Neutrophil (primary cell): ENCODE data around the gene EBPL.
A peak's percentile ranks its signal among the peaks of the same experiment; 100 is the strongest.

Experiments used
- H3K27ac ChIP-seq: fragments of 200-600 bp; sonication (generic); 2 replicates; pipeline ENCODE4 v1.5.1; 2016; ENCODE audit warnings: mild to moderate bottlenecking, moderate library complexity
- H3K27me3 ChIP-seq: fragments of 200-600 bp; sonication (generic); 2 replicates; pipeline ENCODE4 v1.6.0; 2016; ENCODE audit warnings: mild to moderate bottlenecking
- H3K36me3 ChIP-seq: fragments of 200-600 bp; sonication (generic); 2 replicates; pipeline ENCODE4 v1.5.1; 2017
- H3K4me1 ChIP-seq, 2 experiments: fragments of 200-600 bp in 1 of 2; sonication (generic) in 1 of 2; 1 replicate in 1 of 2; 2 replicates in 1 of 2; pipeline versions ENCODE4 v1.5.1 to v1.6.1; 2013 to 2016; ENCODE audit warnings: low read depth in 1 of 2, low read length in 1 of 2, mild to moderate bottlenecking in 1 of 2, moderate library complexity in 1 of 2; ENCODE audit not compliant: control insufficient read depth in 1 of 2, insufficient read depth in 1 of 2
- H3K4me3 ChIP-seq, 2 experiments: fragments of 200-600 bp in 1 of 2; sonication (generic) in 1 of 2; 1 replicate in 1 of 2; 2 replicates in 1 of 2; pipeline ENCODE4 v1.5.1; 2013 to 2016; ENCODE audit warnings: low read depth in 1 of 2, low read length in 1 of 2, mild to moderate bottlenecking in 1 of 2, moderate library complexity in 1 of 2
- H3K9me3 ChIP-seq: fragments of 200-600 bp; sonication (generic); 2 replicates; pipeline ENCODE4 v1.5.1; 2016
- CTCF ChIP-seq: fragments of 200-600 bp; sonication (generic); IDR thresholded peaks from 2 replicates; pipeline ENCODE4 v1.5.1; 2016; ENCODE audit warnings: antibody characterized with exemption

Gene EBPL

GRCh38 chr13:49649244-49649962, 41.9 kb downstream of the EBPL start:
- no peak overlapping the region for H3K4me3 ChIP-seq
- H3K4me1 ChIP-seq, result peaks cover 12 to 18% of the 10 kb centered on the region in 2 experiments
- no peak overlapping the region for H3K27ac ChIP-seq

GRCh38 chr13:49646688-49647087, 44.6 kb downstream of the EBPL start:
- Histone ChIP-seq H3K9me3 (no peaks in the 10 kb centered on the region), H3K4me3 (no peak overlapping the region), H3K27me3 (no peaks in the 10 kb centered on the region), H3K36me3 (no peaks in the 10 kb centered on the region), H3K27ac (no peak overlapping the region), H3K4me1 (peaks cover 39 to 42% of the 10 kb centered on the region in 2 experiments)
- TF ChIP-seq CTCF, result no peak

More at GRCh38 chr13:49649244-49649962, 41.9 kb downstream of the EBPL start:
- H3K36me3 ChIP-seq, result no peaks in the 10 kb centered on the region
- H3K9me3 ChIP-seq, result no peaks in the 10 kb centered on the region
- no peaks in the 10 kb centered on the region for H3K27me3 ChIP-seq
- TF ChIP-seq CTCF, result no peak

GRCh38 chr13:49645451-49645850, 45.8 kb downstream of the EBPL start:
- H3K36me3 ChIP-seq, result peaks cover 10% of the 10 kb centered on the region
- peak overlapping the region; percentile 93 for H3K27ac ChIP-seq
- no peak overlapping the region for H3K4me3 ChIP-seq
- no peaks in the 10 kb centered on the region for H3K9me3 ChIP-seq
- H3K27me3 ChIP-seq, result no peaks in the 10 kb centered on the region
- H3K4me1 ChIP-seq, result peaks cover 51 to 54% of the 10 kb centered on the region in 2 experiments
- TF ChIP-seq CTCF, result no peak

GRCh38 chr13:49643035-49643646, 48.1 kb downstream of the EBPL start:
- Histone ChIP-seq H3K27ac (peak overlapping the region; percentile 93), H3K4me1 (peaks cover 67 to 71% of the 10 kb centered on the region in 2 experiments), H3K27me3 (no peaks in the 10 kb centered on the region), H3K9me3 (no peaks in the 10 kb centered on the region), H3K36me3 (peaks cover 19% of the 10 kb centered on the region), H3K4me3 (peak overlapping the region; percentile 58 to 61)
- no peak for TF ChIP-seq CTCF

- H3K4me1 ChIP-seq, result peaks cover 73 to 76% of the 10 kb centered on the region in 2 experiments
- peaks cover 25% of the 10 kb centered on the region for H3K36me3 ChIP-seq
- H3K27me3 ChIP-seq, result no peaks in the 10 kb centered on the region
- peak overlapping the region; percentile 58 to 61 for H3K4me3 ChIP-seq
- no peaks in the 10 kb centered on the region for H3K9me3 ChIP-seq
- peak overlapping the region; percentile 93 for H3K27ac ChIP-seq
- TF ChIP-seq CTCF, result no peak
Observed at GRCh38 chr13:49641801-49642291, 49.4 kb downstream of the EBPL start.
